Ascending aorta (tissue), 2 donors: ENCODE data around the gene FAM9A. TPM values are rescaled to one million over a fixed set of nuclear protein-coding genes. Genes with fewer than 3 reads are reported as not detected.

ENCODE experiments used
- DNase-seq, 2 donors: peaks; one replicate each; pipeline ENCODE4 v3.0.0-alpha.2; 2019; ENCODE audit warnings: low spot score in 2 of 2
- H3K27ac ChIP-seq, 2 donors: fragments of 200-600 bp; sonication (generic); one replicate each; pipeline ENCODE4 v1.5.1; 2016 to 2017; ENCODE audit warnings: mild to moderate bottlenecking in 1 of 2
- H3K27me3 ChIP-seq: fragments of 200-600 bp; sonication (generic); one replicate; pipeline ENCODE4 v1.5.1; 2017
- H3K36me3 ChIP-seq, 2 donors: fragments of 200-600 bp; sonication (generic); one replicate each; pipeline ENCODE4 v1.5.1; 2016
- H3K4me1 ChIP-seq, 2 donors: fragments of 200-600 bp; sonication (generic); one replicate each; pipeline ENCODE4 v1.5.1; 2016 to 2017; ENCODE audit warnings: mild to moderate bottlenecking in 1 of 2
- H3K4me3 ChIP-seq, 2 donors: fragments of 200-600 bp; sonication (generic); one replicate each; pipeline ENCODE4 v1.5.1; 2016 to 2017; ENCODE audit warnings: mild to moderate bottlenecking in 1 of 2
- H3K9me3 ChIP-seq, 2 donors: fragments of 200-600 bp; sonication (generic); one replicate each; pipeline ENCODE4 v1.5.1; 2016
- CTCF ChIP-seq, 3 experiments: fragments of 200-600 bp in 2 of 3; fragments of 450-650 bp in 1 of 3; sonication (generic) in 2 of 3; IDR thresholded peaks; one replicate each; pipeline ENCODE4 v1.5.1; 2016 to 2019; ENCODE audit warnings: antibody characterized with exemption in 3 of 3, mild to moderate bottlenecking in 1 of 3, moderate library complexity in 1 of 3
- intact Hi-C: fragments of 100-400 bp; cut with DNase I; formaldehyde crosslinking; loops from one replicate; pipeline ENCODE4 v1.15.1; 2023
- total RNA-seq: library from RNA; depleted of rRNA; stranded (reverse); fragments of >200 nt; gene quantifications from one replicate; pipeline ENCODE4 v1.1.0, GENCODE V29; 2016

Gene FAM9A
- total RNA-seq, 1 donor from 2014 or later = not detected

- H3K4me3 ChIP-seq = no peak overlapping the region
- H3K36me3 ChIP-seq = no peaks in the 10 kb centered on the region
- H3K27ac ChIP-seq = no peak overlapping the region
- H3K4me1 ChIP-seq = no peaks in the 10 kb centered on the region
- TF ChIP-seq CTCF (IDR thresholded peaks at IDR 0.05) = peak in 2 of 3 experiments; percentile 63 to 75
- no peak for DNase-seq
- intact Hi-C loops = no loop called here
- no peaks in the 10 kb centered on the region for H3K9me3 ChIP-seq
- no peaks in the 10 kb centered on the region for H3K27me3 ChIP-seq
Measured at GRCh38 chrX:8815460-8816065, 14.4 kb upstream of the FAM9A start.

GRCh38 chrX:8813036-8813435 lies 11.9 kb upstream of the FAM9A start:
- Histone ChIP-seq H3K9me3 (no peaks in the 10 kb centered on the region), H3K4me1 (no peaks in the 10 kb centered on the region), H3K27me3 (no peaks in the 10 kb centered on the region), H3K4me3 (no peak overlapping the region), H3K36me3 (no peaks in the 10 kb centered on the region), H3K27ac (no peak overlapping the region)
- no peak for TF ChIP-seq CTCF (IDR thresholded peaks at IDR 0.05)
- no peak for DNase-seq
- intact Hi-C loops = no loop called here

GRCh38 chrX:8811611-8812010 lies 10.4 kb upstream of the FAM9A start:
- no peak overlapping the region for H3K27ac ChIP-seq
- no peak for DNase-seq
- no peaks in the 10 kb centered on the region for H3K4me1 ChIP-seq
- H3K4me3 ChIP-seq = no peak overlapping the region
- intact Hi-C loops = no loop called here
- H3K36me3 ChIP-seq = no peaks in the 10 kb centered on the region
- no peaks in the 10 kb centered on the region for H3K9me3 ChIP-seq
- TF ChIP-seq CTCF (IDR thresholded peaks at IDR 0.05) = no peak
- H3K27me3 ChIP-seq = no peaks in the 10 kb centered on the region

- H3K27me3 ChIP-seq = no peaks in the 10 kb centered on the region
- no peak for TF ChIP-seq CTCF (IDR thresholded peaks at IDR 0.05)
- no peaks in the 10 kb centered on the region for H3K4me1 ChIP-seq
- no peak overlapping the region for H3K4me3 ChIP-seq
- no peak overlapping the region for H3K27ac ChIP-seq
- DNase-seq = no peak
- no peaks in the 10 kb centered on the region for H3K9me3 ChIP-seq
- H3K36me3 ChIP-seq = no peaks in the 10 kb centered on the region
- intact Hi-C loops = no loop called here
Measured at GRCh38 chrX:8808661-8809060, 7.5 kb upstream of the FAM9A start.

GRCh38 chrX:8805974-8806373 lies 4.8 kb upstream of the FAM9A start:
- Histone ChIP-seq H3K4me1 (no peaks in the 10 kb centered on the region), H3K9me3 (no peaks in the 10 kb centered on the region), H3K27me3 (no peaks in the 10 kb centered on the region), H3K36me3 (no peaks in the 10 kb centered on the region), H3K4me3 (no peak overlapping the region), H3K27ac (no peak overlapping the region)
- DNase-seq = no peak
- TF ChIP-seq CTCF (IDR thresholded peaks at IDR 0.05) = no peak
- intact Hi-C loops = no loop called here

GRCh38 chrX:8805046-8805445 lies 3.9 kb upstream of the FAM9A start:
- Histone ChIP-seq H3K4me1 (no peaks in the 10 kb centered on the region), H3K36me3 (no peaks in the 10 kb centered on the region), H3K4me3 (no peak overlapping the region), H3K27me3 (no peaks in the 10 kb centered on the region), H3K9me3 (no peaks in the 10 kb centered on the region), H3K27ac (no peak overlapping the region)
- intact Hi-C loops = no loop called here
- no peak for DNase-seq
- TF ChIP-seq CTCF (IDR thresholded peaks at IDR 0.05) = no peak
